Naive thymus-derived CD4-positive, alpha-beta T cell (primary cell): ENCODE data around the gene SNORC. TPM values are rescaled to one million over a fixed set of nuclear protein-coding genes. Genes with fewer than 3 reads are reported as not detected.

Source experiments
- ATAC-seq: fragments of 150-1000 bp; cut with Tn5 transposase; 2 replicates; pipeline ENCODE4 v1.10.0; 2021; ENCODE audit warnings: mild to moderate bottlenecking, moderate library complexity
- CTCF ChIA-PET: fragments of 350-600 bp; sonication (Branson Sonifier 250); formaldehyde crosslinking; loops from one replicate; lab custom pipeline; 2021; ENCODE audit warnings: antibody characterized with exemption; lab: Charles Lee
- POLR2A ChIA-PET: fragments of 350-600 bp; sonication (Branson Sonifier 250); formaldehyde crosslinking; loops from one replicate; lab custom pipeline; 2021; ENCODE audit warnings: antibody characterized with exemption, inconsistent platforms; lab: Charles Lee
- DNase-seq, 9 donors: peaks; one replicate each; pipeline versions ENCODE4 v3.0.0 to v3.0.0-alpha.2; 2020 to 2022; ENCODE audit warnings: mixed read lengths in 1 of 9
- H3K27ac ChIP-seq: one replicate; pipeline ENCODE4 v1.7.0; 2013; ENCODE audit warnings: mild to moderate bottlenecking, low read depth, low read length, moderate library complexity
- H3K27me3 ChIP-seq, 2 donors: one replicate each; pipeline ENCODE4 v1.7.0; 2013; ENCODE audit warnings: low read length in 2 of 2, mild to moderate bottlenecking in 2 of 2, moderate library complexity in 2 of 2; ENCODE audit not compliant: control insufficient read depth in 2 of 2, insufficient read depth in 2 of 2
- H3K36me3 ChIP-seq, 3 experiments: 1 replicate in 2 of 3; 2 replicates in 1 of 3; pipeline ENCODE4 v1.7.0; 2013; ENCODE audit warnings: low read length in 3 of 3, mild to moderate bottlenecking in 3 of 3, moderate library complexity in 1 of 3; ENCODE audit not compliant: insufficient read depth in 3 of 3, control insufficient read depth in 2 of 3
- H3K4me1 ChIP-seq, 2 donors: one replicate each; pipeline ENCODE4 v1.7.0; 2013; ENCODE audit warnings: low read length in 2 of 2, mild to moderate bottlenecking in 2 of 2, moderate library complexity in 1 of 2; ENCODE audit not compliant: control insufficient read depth in 2 of 2, insufficient read depth in 2 of 2
- H3K4me3 ChIP-seq: 2 replicates; pipeline ENCODE4 v1.7.0; 2013; ENCODE audit warnings: mild to moderate bottlenecking, low read length
- H3K9me3 ChIP-seq, 3 experiments: 1 replicate in 2 of 3; 2 replicates in 1 of 3; pipeline ENCODE4 v1.7.0; 2013; ENCODE audit warnings: low read length in 3 of 3; ENCODE audit not compliant: control insufficient read depth in 2 of 3
- H3K27ac Mint-ChIP-seq, 9 donors: one replicate each; pipeline ENCODE4 v1.8.0; 2020 to 2022; ENCODE audit warnings: mixed read lengths in 9 of 9, mild to moderate bottlenecking in 8 of 9, moderate library complexity in 5 of 9, inconsistent platforms in 2 of 9
- H3K27me3 Mint-ChIP-seq, 5 donors: one replicate each; pipeline ENCODE4 v1.8.0; 2021 to 2022; ENCODE audit warnings: mixed read lengths in 5 of 5, mild to moderate bottlenecking in 1 of 5
- H3K36me3 Mint-ChIP-seq, 5 donors: one replicate each; pipeline ENCODE4 v1.8.0; 2020 to 2022; ENCODE audit warnings: mixed read lengths in 5 of 5, mild to moderate bottlenecking in 3 of 5, inconsistent platforms in 1 of 5
- H3K4me1 Mint-ChIP-seq, 7 donors: one replicate each; pipeline ENCODE4 v1.8.0; 2020 to 2022; ENCODE audit warnings: mixed read lengths in 7 of 7, mild to moderate bottlenecking in 3 of 7, inconsistent platforms in 1 of 7
- H3K4me3 Mint-ChIP-seq, 10 donors: one replicate each; pipeline ENCODE4 v1.8.0; 2020 to 2022; ENCODE audit warnings: mild to moderate bottlenecking in 10 of 10, mixed read lengths in 10 of 10, moderate library complexity in 6 of 10, inconsistent platforms in 2 of 10
- H3K9me3 Mint-ChIP-seq, 11 donors: one replicate each; pipeline ENCODE4 v1.8.0; 2020 to 2022; ENCODE audit warnings: mixed read lengths in 11 of 11, mild to moderate bottlenecking in 4 of 11, inconsistent platforms in 1 of 11, moderate library complexity in 1 of 11
- intact Hi-C, 2 donors: fragments of 100-400 bp; cut with micrococcal nuclease; formaldehyde crosslinking; loops; one replicate each; pipeline ENCODE4 v1.15.1; 2023
- polyA plus RNA-seq, 2 donors: library from polyadenylated mRNA; unstranded; fragments of 300-500 nt; fragmentation: Illumina TruSeq; gene quantifications; one replicate each; pipeline ENCODE4 v1.2.3, GENCODE V29; 2021
- total RNA-seq, 6 experiments: library from RNA in 5 of 6; stranded (reverse) in 5 of 6; gene quantifications; 1 replicate in 5 of 6; 2 replicates in 1 of 6; pipeline ENCODE4 v1.2.3 and lab custom pipeline; 2021 to 2026

Gene SNORC
- total and polyA plus RNA-seq, 7 experiments from 2014 or later: 1.2 to 3.6 (median 1.6) TPM; not detected in 2

DNA sequence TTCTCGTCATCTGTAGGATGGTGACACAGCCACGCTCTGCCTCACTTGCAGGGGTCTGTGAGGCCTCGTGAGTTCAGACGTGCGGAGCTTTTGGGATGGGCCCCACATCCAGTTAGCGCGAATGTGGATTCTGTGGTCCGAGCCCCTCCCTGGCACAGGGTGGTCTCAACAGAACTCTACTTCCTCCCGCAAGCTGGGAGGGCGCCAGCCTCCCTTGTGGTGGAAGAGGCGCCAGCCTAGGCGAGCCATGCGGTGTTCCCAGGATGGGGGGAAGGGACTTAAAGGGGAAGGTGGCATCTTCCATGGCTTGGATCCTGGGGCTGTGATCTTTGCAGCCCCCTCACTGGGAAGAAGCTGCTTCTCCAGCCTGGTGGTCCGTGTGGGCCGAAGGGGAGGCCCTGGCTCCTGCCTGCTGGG is 1.4 kb downstream of the SNORC start:
- H3K27ac Mint-ChIP-seq: no peak overlapping the region
- H3K36me3 ChIP-seq: no peaks in the 10 kb centered on the region
- ChIA-PET CTCF (no interaction called here), POLR2A (no interaction called here)
- H3K4me1 ChIP-seq: no peaks in the 10 kb centered on the region
- H3K9me3 Mint-ChIP-seq: no peaks in the 10 kb centered on the region
- no peaks in the 10 kb centered on the region for H3K9me3 ChIP-seq
- no peak overlapping the region for H3K4me3 Mint-ChIP-seq
- H3K27me3 Mint-ChIP-seq: peaks cover 8 to 19% (median 13%) of the 10 kb centered on the region in 5 donors
- peaks cover 0 to 4% (median 0%) of the 10 kb centered on the region in 5 donors for H3K36me3 Mint-ChIP-seq
- DNase-seq (peak in 1 of 9 donors; percentile 15), ATAC-seq (no peak)
- intact Hi-C loops: no loop called here
- H3K4me3 ChIP-seq: no peak overlapping the region
- peaks cover 0 to 10% (median 5%) of the 10 kb centered on the region in 7 donors for H3K4me1 Mint-ChIP-seq
- no peaks in the 10 kb centered on the region for H3K27me3 ChIP-seq
- H3K27ac ChIP-seq: no peak overlapping the region

GRCh38 chr2:232871835-232872736 is 2.0 kb downstream of the SNORC start:
- intact Hi-C loops: no loop called here
- DNase-seq: peak in 1 of 9 donors; percentile 20
- ChIA-PET CTCF (no interaction called here), POLR2A (no interaction called here)
- no peak overlapping the region for H3K4me3 Mint-ChIP-seq
- peaks cover 0 to 10% (median 5%) of the 10 kb centered on the region in 7 donors for H3K4me1 Mint-ChIP-seq
- ATAC-seq: no peak
- no peaks in the 10 kb centered on the region for H3K9me3 ChIP-seq
- H3K27ac Mint-ChIP-seq: no peak overlapping the region
- peaks cover 8 to 19% (median 13%) of the 10 kb centered on the region in 5 donors for H3K27me3 Mint-ChIP-seq
- H3K36me3 Mint-ChIP-seq: peaks cover 0 to 4% (median 0%) of the 10 kb centered on the region in 5 donors
- H3K4me1 ChIP-seq: no peaks in the 10 kb centered on the region
- no peak overlapping the region for H3K27ac ChIP-seq
- no peaks in the 10 kb centered on the region for H3K27me3 ChIP-seq
- H3K36me3 ChIP-seq: no peaks in the 10 kb centered on the region
- H3K9me3 Mint-ChIP-seq: no peaks in the 10 kb centered on the region
- no peak overlapping the region for H3K4me3 ChIP-seq

GRCh38 chr2:232872826-232873225 is 2.8 kb downstream of the SNORC start:
- Mint-ChIP-seq H3K4me3 (no peak overlapping the region), H3K27ac (no peak overlapping the region), H3K36me3 (peaks cover 0 to 4% (median 0%) of the 10 kb centered on the region in 5 donors), H3K4me1 (peaks cover 0 to 10% (median 5%) of the 10 kb centered on the region in 7 donors), H3K27me3 (peaks cover 8 to 23% (median 16%) of the 10 kb centered on the region in 5 donors), H3K9me3 (no peaks in the 10 kb centered on the region)
- Histone ChIP-seq H3K4me1 (no peaks in the 10 kb centered on the region), H3K27ac (no peak overlapping the region), H3K9me3 (no peaks in the 10 kb centered on the region), H3K4me3 (no peak overlapping the region), H3K27me3 (no peaks in the 10 kb centered on the region), H3K36me3 (no peaks in the 10 kb centered on the region)
- DNase-seq (no peak), ATAC-seq (no peak)
- intact Hi-C loops: no loop called here
- ChIA-PET CTCF (no interaction called here), POLR2A (no interaction called here)

DNA sequence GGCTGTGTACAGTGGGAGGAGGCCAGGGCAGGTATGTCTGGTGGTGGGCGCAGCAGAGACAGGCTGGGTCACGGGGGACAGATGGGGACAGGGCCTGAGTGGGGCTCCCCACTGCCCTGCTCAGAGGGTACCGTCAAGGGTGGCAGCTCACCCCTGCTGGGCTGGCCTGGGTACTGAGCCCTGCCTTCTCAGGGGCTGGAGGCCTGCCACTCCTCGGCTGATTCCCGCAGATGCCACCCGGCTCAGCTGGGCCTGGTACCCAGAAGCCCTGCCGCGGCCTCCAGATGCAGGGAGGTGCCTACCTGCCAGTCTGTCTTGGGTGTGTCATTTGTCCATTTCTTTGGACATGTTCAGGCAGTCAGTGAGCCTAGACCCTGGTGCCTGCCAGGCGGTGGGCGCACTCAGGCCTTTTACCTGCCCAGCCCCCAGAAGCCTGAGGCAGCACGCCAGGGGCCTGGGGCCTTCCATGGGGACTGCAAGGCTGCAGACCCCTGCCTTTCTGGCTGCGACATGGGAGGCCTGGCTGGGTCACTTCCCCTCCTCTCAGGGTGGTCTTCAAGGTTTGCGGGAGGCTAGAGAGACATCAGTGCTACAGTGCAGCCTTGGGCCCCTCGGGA is 3.3 kb downstream of the SNORC start:
- peaks cover 0 to 3% (median 0%) of the 10 kb centered on the region in 5 donors for H3K36me3 Mint-ChIP-seq
- no peaks in the 10 kb centered on the region for H3K27me3 ChIP-seq
- DNase-seq: no peak

GRCh38 chr2:232873909-232874641 is 4.0 kb downstream of the SNORC start:
- H3K27me3 Mint-ChIP-seq: peaks cover 8 to 30% (median 16%) of the 10 kb centered on the region in 5 donors
- peaks cover 0 to 10% (median 5%) of the 10 kb centered on the region in 7 donors for H3K4me1 Mint-ChIP-seq
- ATAC-seq (peak; percentile 36), DNase-seq (no peak)
- Histone ChIP-seq H3K27me3 (no peaks in the 10 kb centered on the region), H3K9me3 (no peaks in the 10 kb centered on the region), H3K4me1 (no peaks in the 10 kb centered on the region), H3K27ac (no peak overlapping the region), H3K4me3 (no peak overlapping the region), H3K36me3 (no peaks in the 10 kb centered on the region)
- H3K4me3 Mint-ChIP-seq: no peak overlapping the region
- no peaks in the 10 kb centered on the region for H3K36me3 Mint-ChIP-seq
- POLR2A ChIA-PET: interaction anchor here (1.2 kb wide), 1 partner anchor 8 kb away, joined by 3 read pairs; no protein-coding TSS in a partner anchor
- intact Hi-C loops: no loop called here
- H3K27ac Mint-ChIP-seq: no peak overlapping the region
- CTCF ChIA-PET: no interaction called here
- H3K9me3 Mint-ChIP-seq: no peaks in the 10 kb centered on the region

More for the DNA sequence above, 3.3 kb downstream of the SNORC start:
- Histone ChIP-seq H3K4me1 (no peaks in the 10 kb centered on the region), H3K4me3 (no peak overlapping the region), H3K36me3 (no peaks in the 10 kb centered on the region), H3K27ac (no peak overlapping the region), H3K9me3 (no peaks in the 10 kb centered on the region)
- no peak overlapping the region for H3K4me3 Mint-ChIP-seq
- CTCF ChIA-PET: no interaction called here
- no peak overlapping the region for H3K27ac Mint-ChIP-seq
- intact Hi-C loops: no loop called here
- H3K4me1 Mint-ChIP-seq: peaks cover 0 to 12% (median 5%) of the 10 kb centered on the region in 7 donors
- POLR2A ChIA-PET: no interaction called here
- no peaks in the 10 kb centered on the region for H3K9me3 Mint-ChIP-seq
- H3K27me3 Mint-ChIP-seq: peaks cover 8 to 28% (median 16%) of the 10 kb centered on the region in 5 donors
- ATAC-seq: no peak

DNA sequence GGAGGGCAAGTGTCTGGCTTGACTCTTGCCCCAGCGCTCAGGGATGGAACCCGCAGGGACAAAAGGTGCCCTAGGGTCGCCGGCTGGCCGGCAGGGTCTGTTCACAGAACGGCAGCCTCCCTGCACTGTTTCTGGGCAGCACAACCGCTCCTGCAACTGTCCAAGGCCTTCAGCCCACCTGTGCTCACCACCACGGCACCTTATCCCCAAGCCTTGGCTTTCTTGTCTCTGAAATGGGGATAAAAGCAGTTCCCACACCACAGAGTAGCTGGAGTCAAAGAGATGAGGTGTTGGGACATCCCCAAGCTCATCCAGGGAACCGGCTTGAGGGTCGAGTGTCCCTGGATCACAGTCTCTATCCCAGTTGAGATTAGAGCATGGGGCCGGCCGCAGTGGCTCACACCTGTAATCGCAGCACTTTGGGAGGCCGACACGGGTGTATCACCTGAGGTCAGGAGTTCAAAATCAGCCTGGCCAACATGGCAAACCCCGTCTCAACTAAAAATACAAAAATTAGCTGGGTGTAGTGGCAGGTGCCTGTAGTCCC is 4.7 kb downstream of the SNORC start:
- H3K4me1 ChIP-seq: no peaks in the 10 kb centered on the region
- ChIA-PET POLR2A (interaction anchor here (1.2 kb wide), 1 partner anchor 9 kb away, joined by 3 read pairs; no protein-coding TSS in a partner anchor), CTCF (no interaction called here)
- H3K27me3 Mint-ChIP-seq: peaks cover 8 to 26% (median 16%) of the 10 kb centered on the region in 5 donors
- no peaks in the 10 kb centered on the region for H3K27me3 ChIP-seq
- H3K4me1 Mint-ChIP-seq: peaks cover 0 to 8% (median 5%) of the 10 kb centered on the region in 7 donors
- intact Hi-C loops: no loop called here
- H3K36me3 Mint-ChIP-seq: no peaks in the 10 kb centered on the region
- H3K9me3 Mint-ChIP-seq: no peaks in the 10 kb centered on the region
- no peak overlapping the region for H3K27ac ChIP-seq
- DNase-seq (no peak), ATAC-seq (no peak)
- peak overlapping the region in 8 of 10 donors; percentile 34 to 76 (median 62) for H3K4me3 Mint-ChIP-seq
- no peaks in the 10 kb centered on the region for H3K9me3 ChIP-seq
- no peaks in the 10 kb centered on the region for H3K36me3 ChIP-seq
- no peak overlapping the region for H3K4me3 ChIP-seq
- no peak overlapping the region for H3K27ac Mint-ChIP-seq
